ENCODE data around the gene RHOBTB3. TPM values are rescaled to one million over a fixed set of nuclear protein-coding genes. Genes with fewer than 3 reads are reported as not detected.

RHOBTB3 gene
- total and polyA plus RNA-seq, 2 donors from 2014 or later, result 22.5 to 54.5 TPM

DNA sequence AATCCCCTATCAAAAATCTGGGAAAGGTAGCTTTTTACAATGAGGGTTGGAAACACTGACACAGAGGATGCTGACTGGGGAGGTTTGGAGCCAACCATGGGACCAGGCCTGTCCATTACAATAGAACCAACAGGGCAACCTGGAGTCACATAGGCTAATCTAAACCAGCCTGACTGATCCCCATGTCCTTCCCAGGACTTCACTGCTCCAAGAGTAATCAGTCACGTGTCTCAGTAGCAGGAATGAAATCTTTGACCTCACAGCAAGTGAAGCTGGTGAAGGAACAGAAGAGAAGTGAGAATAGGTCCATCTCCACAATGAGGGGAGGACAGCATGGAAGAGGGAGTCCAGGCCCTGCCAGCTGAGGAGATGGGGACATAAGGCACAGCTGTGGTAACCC lies 107.4 kb downstream of the RHOBTB3 start:
- no peaks in the 10 kb centered on the region for H3K9me3 ChIP-seq (ENCODE audit: control insufficient read depth in 2 of 3, insufficient read depth in 1 of 3, low read length in 3 of 3)
- no peak overlapping the region for H3K4me3 ChIP-seq (ENCODE audit: low read length in 3 of 3)
- TF ChIP-seq, protein P1, sequence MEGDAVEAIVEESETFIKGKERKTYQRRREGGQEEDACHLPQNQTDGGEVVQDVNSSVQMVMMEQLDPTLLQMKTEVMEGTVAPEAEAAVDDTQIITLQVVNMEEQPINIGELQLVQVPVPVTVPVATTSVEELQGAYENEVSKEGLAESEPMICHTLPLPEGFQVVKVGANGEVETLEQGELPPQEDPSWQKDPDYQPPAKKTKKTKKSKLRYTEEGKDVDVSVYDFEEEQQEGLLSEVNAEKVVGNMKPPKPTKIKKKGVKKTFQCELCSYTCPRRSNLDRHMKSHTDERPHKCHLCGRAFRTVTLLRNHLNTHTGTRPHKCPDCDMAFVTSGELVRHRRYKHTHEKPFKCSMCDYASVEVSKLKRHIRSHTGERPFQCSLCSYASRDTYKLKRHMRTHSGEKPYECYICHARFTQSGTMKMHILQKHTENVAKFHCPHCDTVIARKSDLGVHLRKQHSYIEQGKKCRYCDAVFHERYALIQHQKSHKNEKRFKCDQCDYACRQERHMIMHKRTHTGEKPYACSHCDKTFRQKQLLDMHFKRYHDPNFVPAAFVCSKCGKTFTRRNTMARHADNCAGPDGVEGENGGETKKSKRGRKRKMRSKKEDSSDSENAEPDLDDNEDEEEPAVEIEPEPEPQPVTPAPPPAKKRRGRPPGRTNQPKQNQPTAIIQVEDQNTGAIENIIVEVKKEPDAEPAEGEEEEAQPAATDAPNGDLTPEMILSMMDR (IDR thresholded peaks at IDR 0.05; ENCODE audit: borderline replicate concordance, extremely low read depth, insufficient read depth), result no peak
- no peaks in the 10 kb centered on the region for H3K36me3 ChIP-seq (ENCODE audit: control insufficient read depth in 2 of 3, insufficient read depth in 3 of 3, low read length in 3 of 3)
- no peaks in the 10 kb centered on the region for H3K27me3 ChIP-seq (ENCODE audit: control insufficient read depth, insufficient read depth, low read length)
- no peak overlapping the region for H3K9ac ChIP-seq (ENCODE audit: low read length in 3 of 3)
- FAIRE-seq (no peak), DNase-seq (no peak)
- intact Hi-C loops (cut with DNase I), result no loop called here
- H3K4me1 ChIP-seq (ENCODE audit: control insufficient read depth in 2 of 3, insufficient read depth in 2 of 3, low read depth in 1 of 3, low read length in 3 of 3), result peaks cover 0 to 14% (median 14%) of the 10 kb centered on the region in 3 donors
- no peak overlapping the region for H3K27ac ChIP-seq (ENCODE audit: low read depth in 2 of 2, low read length in 2 of 2)

DNA sequence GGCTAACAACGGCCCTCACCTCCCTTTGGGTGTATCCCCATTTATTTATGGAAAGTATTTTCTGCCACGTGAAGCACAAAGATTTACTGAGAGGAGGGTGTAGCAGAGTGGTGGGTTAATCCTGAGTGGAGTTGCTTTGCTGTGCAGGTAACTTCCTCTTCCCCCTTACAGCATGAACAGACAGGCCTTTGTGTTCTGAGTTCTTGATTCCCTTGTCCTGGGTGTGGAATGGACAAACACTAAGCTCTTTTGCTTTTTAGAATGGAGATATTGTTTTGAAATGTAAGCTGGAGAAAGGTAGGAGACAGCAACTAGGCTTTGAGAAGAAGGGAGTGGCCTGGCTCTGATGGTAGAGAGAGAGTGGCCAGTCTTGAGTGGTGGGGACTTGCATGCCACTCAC lies 108.5 kb downstream of the RHOBTB3 start:
- intact Hi-C loops (cut with DNase I), result no loop called here
- Histone ChIP-seq H3K27me3 (ENCODE audit: control insufficient read depth, insufficient read depth, low read length) (no peaks in the 10 kb centered on the region), H3K9me3 (ENCODE audit: control insufficient read depth in 2 of 3, insufficient read depth in 1 of 3, low read length in 3 of 3) (no peaks in the 10 kb centered on the region), H3K4me3 (ENCODE audit: low read length in 3 of 3) (no peak overlapping the region), H3K4me1 (ENCODE audit: control insufficient read depth in 2 of 3, insufficient read depth in 2 of 3, low read depth in 1 of 3, low read length in 3 of 3) (peaks cover 0 to 14% (median 9%) of the 10 kb centered on the region in 3 donors), H3K27ac (ENCODE audit: low read depth in 2 of 2, low read length in 2 of 2) (no peak overlapping the region), H3K36me3 (ENCODE audit: control insufficient read depth in 2 of 3, insufficient read depth in 3 of 3, low read length in 3 of 3) (no peaks in the 10 kb centered on the region), H3K9ac (ENCODE audit: low read length in 3 of 3) (no peak overlapping the region)
- DNase-seq (no peak), FAIRE-seq (no peak)
- TF ChIP-seq, protein P1 (IDR thresholded peaks at IDR 0.05; ENCODE audit: borderline replicate concordance, extremely low read depth, insufficient read depth), result no peak

DNA sequence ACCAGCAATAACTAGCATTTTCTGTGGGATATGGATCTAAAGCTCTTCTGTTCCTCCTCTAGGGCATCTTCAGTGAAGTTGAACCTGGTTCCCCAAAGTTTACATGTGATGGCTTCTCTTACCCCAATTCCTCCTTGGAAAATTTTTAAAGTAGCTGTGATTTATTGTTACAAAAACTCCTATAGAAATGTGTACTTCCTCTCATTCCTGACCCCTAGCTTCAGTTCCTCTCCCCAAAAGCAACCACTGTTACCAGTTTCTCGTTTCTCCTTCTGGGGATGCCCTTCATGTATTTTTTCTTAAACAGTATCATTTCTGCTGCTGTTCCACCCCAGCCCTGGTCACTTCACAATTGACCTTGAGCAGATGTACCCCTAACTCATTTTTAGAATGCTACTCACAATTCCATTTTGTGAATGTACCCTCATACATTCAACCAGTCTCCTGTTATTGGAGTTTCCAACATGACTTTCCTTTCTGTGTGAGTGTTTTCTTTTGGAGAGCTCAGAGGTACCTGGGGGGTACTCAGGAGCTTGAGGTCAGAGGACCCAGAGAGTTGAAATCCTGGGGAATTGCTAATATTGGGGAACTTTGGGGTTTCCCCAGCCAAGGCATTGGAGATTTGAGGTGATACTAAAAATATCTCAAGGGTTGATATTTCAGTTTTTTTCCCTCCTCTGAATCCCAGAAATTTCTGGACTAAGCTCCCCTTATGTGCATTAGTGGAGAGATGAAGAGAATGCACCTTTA lies 110.0 kb downstream of the RHOBTB3 start:
- Histone ChIP-seq H3K36me3 (ENCODE audit: control insufficient read depth in 2 of 3, insufficient read depth in 3 of 3, low read length in 3 of 3) (no peaks in the 10 kb centered on the region), H3K4me1 (ENCODE audit: control insufficient read depth in 2 of 3, insufficient read depth in 2 of 3, low read depth in 1 of 3, low read length in 3 of 3) (peaks cover 0 to 10% (median 9%) of the 10 kb centered on the region in 3 donors), H3K4me3 (ENCODE audit: low read length in 3 of 3) (no peak overlapping the region), H3K27me3 (ENCODE audit: control insufficient read depth, insufficient read depth, low read length) (no peaks in the 10 kb centered on the region), H3K27ac (ENCODE audit: low read depth in 2 of 2, low read length in 2 of 2) (no peak overlapping the region), H3K9ac (ENCODE audit: low read length in 3 of 3) (no peak overlapping the region), H3K9me3 (ENCODE audit: control insufficient read depth in 2 of 3, insufficient read depth in 1 of 3, low read length in 3 of 3) (no peaks in the 10 kb centered on the region)
- FAIRE-seq (no peak), DNase-seq (no peak)
- TF ChIP-seq, protein P1 (IDR thresholded peaks at IDR 0.05; ENCODE audit: borderline replicate concordance, extremely low read depth, insufficient read depth), result no peak
- intact Hi-C loops (cut with DNase I), result no loop called here
